HL-60 (cell line): ENCODE data around the gene PRLR.

Experiments
- DNase-seq, 2 experiments: peaks; one replicate each; pipeline ENCODE4 v3.0.0-alpha.2; 2010 to 2020; ENCODE audit warnings: low read depth in 1 of 2, low spot score in 1 of 2
- H3K27ac ChIP-seq: fragments of 250-450 bp; sonication (Bioruptor Pico); replicated peaks from 2 replicates; pipeline ENCODE4 v1.5.1; 2020; ENCODE audit warnings: mild to moderate bottlenecking, moderate library complexity
- H3K27me3 ChIP-seq: fragments of 250-450 bp; sonication (Bioruptor Pico); 2 replicates; pipeline ENCODE4 v1.5.1; 2021; ENCODE audit warnings: mild to moderate bottlenecking, moderate library complexity; ENCODE audit not compliant: insufficient read depth, poor library complexity, severe bottlenecking
- H3K4me3 ChIP-seq: replicated peaks from 2 replicates; pipeline ENCODE4 v1.5.1; 2011; ENCODE audit warnings: mild to moderate bottlenecking, control low read depth, low read length; ENCODE audit not compliant: insufficient read depth
- CTCF ChIP-seq: IDR thresholded peaks from one replicate; pipeline ENCODE4 v1.5.1; 2011; ENCODE audit warnings: low read length, control low read depth, inconsistent platforms; ENCODE audit not compliant: insufficient read depth
- GABPA ChIP-seq: IDR thresholded peaks from 2 replicates; pipeline ENCODE4 v1.6.1; 2012; ENCODE audit warnings: low read depth
- POLR2AphosphoS5 ChIP-seq: IDR thresholded peaks from 2 replicates; pipeline ENCODE4 v1.6.1; 2012; ENCODE audit warnings: low read depth
- REST ChIP-seq: IDR thresholded peaks from 2 replicates; pipeline ENCODE4 v1.6.1; 2012; ENCODE audit warnings: low read depth; ENCODE audit not compliant: insufficient replicate concordance
- SPI1 ChIP-seq: IDR thresholded peaks from 2 replicates; pipeline ENCODE4 v1.6.1; 2012; ENCODE audit warnings: low read depth, mild to moderate bottlenecking, borderline replicate concordance

The PRLR gene

GRCh38 chr5:35151146-35151920, 79.0 kb downstream of the PRLR start:
- no peak overlapping the region for H3K4me3 ChIP-seq
- H3K27me3 ChIP-seq = no peaks in the 10 kb centered on the region
- H3K27ac ChIP-seq = no peak overlapping the region
- TF ChIP-seq SPI1 (no peak), POLR2AphosphoS5 (no peak), GABPA (no peak), REST (no peak), CTCF (no peak)
- no peak for DNase-seq

- no peak overlapping the region for H3K4me3 ChIP-seq
- DNase-seq = no peak
- no peak overlapping the region for H3K27ac ChIP-seq
- H3K27me3 ChIP-seq = no peaks in the 10 kb centered on the region
- TF ChIP-seq SPI1 (no peak), REST (no peak), CTCF (no peak), POLR2AphosphoS5 (no peak), GABPA (no peak)
Measured at GRCh38 chr5:35149041-35149440, 81.2 kb downstream of the PRLR start.

- no peak overlapping the region for H3K27ac ChIP-seq
- no peak for DNase-seq
- no peak for TF ChIP-seq REST
- no peak for TF ChIP-seq GABPA
- no peak overlapping the region for H3K4me3 ChIP-seq
- H3K27me3 ChIP-seq = no peaks in the 10 kb centered on the region
Measured at GRCh38 chr5:35146406-35146805, 83.9 kb downstream of the PRLR start.
